Erythroblast (primary cell): Measurements from ENCODE around the gene NIPBL.
"Not testable (repeated sequence)": the region's sequence is repeated elsewhere in the genome, so short reads cannot be mapped to it uniquely, and the experiment has no call there.

Experiments used
- DNase-seq, 2 experiments: peaks; one replicate each; lab custom pipeline; 2025; lab: John Stamatoyannopoulos, UW
- GATA1 ChIP-seq: IDR thresholded peaks from 2 replicates; pipeline ENCODE4 v1.6.1; 2011; ENCODE audit warnings: low read depth, mild to moderate bottlenecking, control low read depth, low read length, moderate library complexity
- POLR2A ChIP-seq: IDR thresholded peaks from 2 replicates; pipeline ENCODE4 v1.6.1; 2011; ENCODE audit warnings: mild to moderate bottlenecking, low read length

Gene NIPBL

DNA sequence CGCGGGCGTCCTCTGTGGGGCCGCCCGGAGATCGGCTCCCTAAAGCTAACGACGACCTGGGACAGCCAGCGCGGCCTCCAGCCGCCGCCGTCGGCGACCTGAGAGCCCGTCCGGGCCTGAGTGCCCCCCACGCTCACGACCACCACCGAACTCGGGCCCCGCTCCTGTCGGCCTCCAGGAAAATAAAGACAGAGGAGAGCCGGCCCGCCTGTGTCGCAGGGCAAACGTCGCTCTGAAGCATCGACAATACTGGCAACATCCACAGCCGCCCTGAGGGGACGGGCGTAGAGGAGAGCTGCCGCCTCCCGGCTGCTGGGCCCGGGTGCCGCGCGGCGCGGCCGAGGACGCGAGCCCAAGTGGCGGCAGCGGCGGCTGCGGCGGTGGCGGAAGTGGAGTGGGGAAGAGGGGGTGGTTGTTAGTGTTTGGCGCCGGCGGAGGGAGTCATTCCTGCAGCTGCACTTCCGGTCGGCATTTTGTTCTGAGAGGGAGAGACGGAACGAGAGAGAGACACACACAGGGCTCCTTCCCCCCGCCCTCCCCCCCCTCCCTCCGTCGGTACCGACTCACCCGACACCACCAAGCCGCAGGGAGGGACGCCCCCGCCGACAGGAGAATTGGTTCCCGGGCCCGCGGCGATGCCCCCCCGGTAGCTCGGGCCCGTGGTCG is at the start of gene NIPBL:
Gene NIPBL (plus strand): TSS at position 471 of the 666 bp plus-strand sequence. CDS start 76,928 bp downstream, outside the sequence.
- TF ChIP-seq GATA1 = no peak
- TF ChIP-seq POLR2A = peak; percentile 89
- peak; percentile 94 to 95 for DNase-seq

- DNase-seq = no peak
- no peak for TF ChIP-seq POLR2A
- TF ChIP-seq GATA1 = no peak
Observed at GRCh38 chr5:36832274-36832673, 44.3 kb upstream of the NIPBL start.

DNA sequence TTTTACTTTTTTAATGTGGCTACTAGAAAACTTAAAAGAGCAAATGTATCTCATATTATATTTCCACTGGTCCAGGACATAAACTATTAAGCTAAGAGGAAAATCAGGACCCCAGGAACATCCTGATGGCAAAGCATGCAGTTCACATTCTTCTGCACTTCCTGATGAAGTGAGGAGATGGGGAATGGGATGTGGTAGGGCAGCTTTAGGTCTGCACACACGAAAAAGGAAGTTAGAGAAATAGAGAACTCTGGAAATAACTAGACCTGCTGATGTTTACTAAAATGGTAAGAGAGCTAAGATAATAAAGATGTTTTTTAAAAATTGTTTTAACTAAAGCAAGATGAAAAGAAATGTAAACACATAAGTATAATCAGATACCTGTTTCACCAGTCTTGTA is 39.7 kb upstream of the NIPBL start:
- DNase-seq = no peak
- TF ChIP-seq GATA1 (no peak), POLR2A (no peak)

GRCh38 chr5:36839489-36840476 is 36.8 kb upstream of the NIPBL start:
- TF ChIP-seq POLR2A (no peak), GATA1 (no peak)
- DNase-seq = no peak

DNA sequence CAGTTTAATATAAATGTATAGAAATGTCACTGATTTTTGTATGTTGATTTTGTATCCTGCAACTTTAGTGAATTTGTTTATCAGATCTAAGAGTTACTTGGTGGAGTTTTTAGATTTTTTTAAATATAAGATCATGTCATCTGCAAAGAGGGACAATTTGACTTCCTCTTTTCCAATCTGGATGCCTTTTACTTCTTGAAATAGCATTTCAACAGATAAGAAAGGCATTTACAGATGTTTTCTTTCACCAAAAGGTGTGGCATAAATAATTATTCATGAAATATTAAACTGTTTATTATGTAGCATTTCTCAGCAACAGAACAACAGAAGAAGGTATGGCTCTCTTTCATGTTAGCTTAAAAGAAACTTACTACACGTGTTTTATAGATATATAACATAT is 34.9 kb upstream of the NIPBL start:
- DNase-seq = no peak
- TF ChIP-seq GATA1 (no peak), POLR2A (no peak)

- TF ChIP-seq POLR2A (no peak), GATA1 (no peak)
- no peak for DNase-seq
Observed at GRCh38 chr5:36842087-36842486, 34.5 kb upstream of the NIPBL start.

DNA sequence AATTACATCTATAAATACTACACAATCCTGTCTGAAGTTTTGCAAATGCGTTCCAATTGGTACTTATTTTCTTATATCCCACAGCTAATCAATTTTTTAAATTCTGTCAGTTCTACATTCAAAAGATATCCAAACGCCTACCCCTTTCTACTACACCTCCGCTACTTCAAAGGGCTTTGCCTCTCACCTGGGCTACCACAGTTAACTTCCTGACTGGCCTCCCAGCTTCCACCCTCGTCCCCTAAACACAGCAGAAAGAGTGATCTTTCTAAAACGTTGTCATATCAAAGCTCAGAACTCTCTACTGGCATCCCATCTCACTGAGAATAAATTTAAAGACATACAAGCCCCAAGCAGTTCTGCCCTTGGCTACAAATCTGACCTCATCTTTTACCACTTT is 32.3 kb upstream of the NIPBL start:
- no peak for TF ChIP-seq POLR2A
- TF ChIP-seq GATA1 = no peak
- no peak for DNase-seq

DNA sequence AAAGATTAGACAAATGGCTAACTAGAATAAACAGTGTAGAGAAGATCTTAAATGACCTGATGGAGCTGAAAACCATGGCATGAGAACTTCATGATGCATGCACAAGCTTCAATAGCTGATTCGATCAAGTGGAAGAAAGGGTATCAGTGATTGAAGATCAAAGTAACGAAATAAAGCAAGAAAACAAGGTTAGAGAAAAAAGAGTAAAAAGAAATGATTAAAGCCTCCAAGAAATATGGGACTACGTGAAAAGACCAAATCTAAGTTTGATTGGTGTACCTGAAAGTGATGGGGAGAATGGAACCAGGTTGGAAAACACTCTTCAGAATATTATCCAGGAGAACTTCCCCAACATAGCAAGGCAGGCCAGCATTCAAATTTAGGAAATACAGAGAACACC is 28.0 kb upstream of the NIPBL start:
- not testable (repeated sequence) for DNase-seq

- not testable (repeated sequence) for DNase-seq
Observed at GRCh38 chr5:36852903-36853302, 23.7 kb upstream of the NIPBL start.

- no peak for DNase-seq
- TF ChIP-seq POLR2A = no peak
- no peak for TF ChIP-seq GATA1
Observed at GRCh38 chr5:36854402-36855140, 22.0 kb upstream of the NIPBL start.

GRCh38 chr5:36855141-36855495 is 21.5 kb upstream of the NIPBL start:
- no peak for TF ChIP-seq POLR2A
- no peak for TF ChIP-seq GATA1
- no peak for DNase-seq

GRCh38 chr5:36861871-36862270 is 14.7 kb upstream of the NIPBL start:
- DNase-seq = peak in 1 of 2 experiments; percentile 2
- TF ChIP-seq POLR2A = no peak
- no peak for TF ChIP-seq GATA1

GRCh38 chr5:36870399-36871040 is 6.0 kb upstream of the NIPBL start:
- DNase-seq = peak; percentile 83 to 89

DNA sequence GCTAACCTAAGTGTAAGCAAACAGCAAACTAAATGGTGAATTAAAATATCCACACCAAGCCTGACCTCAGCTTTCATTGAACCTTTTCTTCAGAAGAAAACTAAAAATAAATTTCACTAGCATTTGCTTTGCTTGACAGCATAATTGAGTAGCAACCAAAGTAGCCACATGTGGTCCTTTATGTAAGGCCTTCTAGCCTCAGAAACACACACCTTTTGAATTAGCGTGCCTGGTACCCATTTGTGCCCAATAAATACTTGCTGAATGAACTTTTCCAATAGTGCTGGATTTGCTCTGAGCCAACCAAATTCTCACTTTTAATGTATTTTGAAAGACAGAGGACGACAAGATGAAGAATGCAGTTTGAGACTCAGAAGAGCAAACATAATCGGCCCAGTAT is 2.1 kb upstream of the NIPBL start:
- peak; percentile 44 to 58 for DNase-seq
- TF ChIP-seq GATA1 (no peak), POLR2A (no peak)

More at GRCh38 chr5:36870399-36871040, 6.0 kb upstream of the NIPBL start:
- TF ChIP-seq POLR2A (no peak), GATA1 (no peak)
